Right ventricle myocardium inferior (tissue), 1 donor: Measurements from ENCODE around the gene JAKMIP3. TPM values are rescaled to one million over a fixed set of nuclear protein-coding genes. Genes with fewer than 3 reads are reported as not detected.
"Not testable (repeated sequence)": the region's sequence is repeated elsewhere in the genome, so short reads cannot be mapped to it uniquely, and the experiment has no call there.

Experiments used
- ATAC-seq: fragments of 200-7000 bp; cut with Tn5 transposase; one replicate; pipeline ENCODE4 v1.9.1; 2020; ENCODE audit warnings: mild to moderate bottlenecking, moderate library complexity
- DNase-seq: peaks from one replicate; pipeline ENCODE4 v3.0.0; 2021; ENCODE audit errors: missing footprints
- intact Hi-C: fragments of 100-400 bp; cut with DNase I; formaldehyde crosslinking; loops from one replicate; pipeline ENCODE4 v1.11.0; 2022
- total RNA-seq: library from RNA; stranded (reverse); fragmentation: NEBNext Ultra II Directional; extraction: Animal tissue kit (Norgen Biotek cat#: 25700); gene quantifications from one replicate; pipeline ENCODE4 v1.2.1, GENCODE V29; 2021
- donor health status: DM: no; HTN: yes; CAD: no; lungs with severe emphysema.

The JAKMIP3 gene
- total RNA-seq, 1 donor from 2014 or later, result 1.6 TPM

GRCh38 chr10:132084384-132084783, 18.6 kb downstream of the JAKMIP3 start:
- DNase-seq, ATAC-seq, intact Hi-C loops: not testable (repeated sequence)

GRCh38 chr10:132093236-132093635, 27.5 kb downstream of the JAKMIP3 start:
- ATAC-seq, intact Hi-C loops, DNase-seq: not testable (repeated sequence)

GRCh38 chr10:132094581-132095234, 29.0 kb downstream of the JAKMIP3 start:
- ATAC-seq (no peak), DNase-seq (no peak)
- intact Hi-C loops, result no loop called here

- ATAC-seq, result no peak
- no peak for DNase-seq
- intact Hi-C loops, result no loop called here
These were observed 29.8 kb downstream of the JAKMIP3 start for GRCh38 chr10:132095403-132096113.

- intact Hi-C loops, result no loop called here
- DNase-seq (no peak), ATAC-seq (peak; percentile 75)
These were observed 30.5 kb downstream of the JAKMIP3 start for GRCh38 chr10:132096223-132096622.

DNA sequence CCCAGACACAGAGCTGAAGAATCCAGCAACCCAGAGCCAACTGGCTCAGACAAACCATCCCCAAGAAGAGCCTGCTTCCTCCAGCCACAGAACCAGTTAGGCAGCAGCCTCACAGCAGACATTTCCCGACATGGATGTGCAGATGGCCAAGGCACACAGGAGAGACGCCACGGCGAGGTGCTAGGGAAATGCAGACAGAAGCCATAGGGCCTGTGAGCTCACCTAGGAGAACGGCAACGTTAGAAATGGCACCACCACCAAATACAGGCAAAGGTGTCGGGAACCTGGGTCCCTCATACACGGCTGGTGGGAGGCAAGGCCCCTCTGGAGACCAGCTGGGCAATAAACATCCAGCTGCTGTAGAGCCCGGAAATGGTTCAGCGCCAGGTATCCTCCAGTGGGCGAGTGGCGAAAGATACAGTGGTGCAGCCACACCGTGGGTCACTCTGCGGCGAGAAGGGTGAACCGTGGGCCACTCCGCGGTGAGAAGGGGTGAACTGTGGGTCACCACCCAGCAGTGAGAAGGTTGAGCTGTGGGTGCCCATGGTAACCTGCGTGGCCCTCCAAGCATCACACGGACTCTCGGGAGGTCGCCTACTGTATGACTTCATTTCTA, 31.2 kb downstream of the JAKMIP3 start:
- ATAC-seq, result no peak
- intact Hi-C loops, result no loop called here
- no peak for DNase-seq

DNA sequence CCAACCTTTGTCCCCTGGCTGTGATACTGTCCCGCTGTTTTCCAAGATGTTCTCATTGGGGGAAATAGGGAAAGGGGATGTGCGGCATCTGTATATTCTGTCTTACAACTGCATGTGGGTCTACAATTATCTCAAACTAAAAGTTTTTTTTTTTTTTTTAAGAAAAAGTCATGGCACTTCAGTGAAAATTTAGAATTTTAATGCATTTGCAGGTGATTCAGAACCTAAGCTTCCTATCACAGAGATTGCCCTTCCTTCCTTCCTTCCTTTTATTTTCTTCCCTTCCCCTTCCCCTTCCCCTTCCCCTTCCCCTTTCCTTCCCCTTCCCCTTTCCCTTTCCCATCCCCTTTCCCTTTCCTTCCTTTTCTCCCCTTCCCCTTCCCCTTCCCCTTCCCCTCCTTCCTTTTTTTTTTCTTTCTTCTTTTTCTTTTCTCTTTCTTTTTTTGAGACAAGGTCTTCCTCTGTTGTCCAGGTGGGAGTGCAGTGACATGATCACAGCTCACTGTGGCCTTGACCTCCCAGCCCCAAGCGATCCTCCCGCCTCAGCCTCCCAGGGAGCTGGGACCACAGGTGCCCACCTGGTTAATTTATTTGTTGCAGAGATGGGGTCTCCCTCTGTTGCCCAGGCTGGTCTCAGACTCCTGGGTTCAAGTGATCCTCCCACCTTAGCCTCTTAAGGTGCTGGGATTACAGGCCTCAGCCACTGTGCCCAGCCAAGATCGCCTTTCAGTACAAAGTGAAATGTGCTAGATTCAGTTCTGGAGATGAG, 32.0 kb downstream of the JAKMIP3 start:
- intact Hi-C loops, result no loop called here
- ATAC-seq (no peak), DNase-seq (no peak)

DNA sequence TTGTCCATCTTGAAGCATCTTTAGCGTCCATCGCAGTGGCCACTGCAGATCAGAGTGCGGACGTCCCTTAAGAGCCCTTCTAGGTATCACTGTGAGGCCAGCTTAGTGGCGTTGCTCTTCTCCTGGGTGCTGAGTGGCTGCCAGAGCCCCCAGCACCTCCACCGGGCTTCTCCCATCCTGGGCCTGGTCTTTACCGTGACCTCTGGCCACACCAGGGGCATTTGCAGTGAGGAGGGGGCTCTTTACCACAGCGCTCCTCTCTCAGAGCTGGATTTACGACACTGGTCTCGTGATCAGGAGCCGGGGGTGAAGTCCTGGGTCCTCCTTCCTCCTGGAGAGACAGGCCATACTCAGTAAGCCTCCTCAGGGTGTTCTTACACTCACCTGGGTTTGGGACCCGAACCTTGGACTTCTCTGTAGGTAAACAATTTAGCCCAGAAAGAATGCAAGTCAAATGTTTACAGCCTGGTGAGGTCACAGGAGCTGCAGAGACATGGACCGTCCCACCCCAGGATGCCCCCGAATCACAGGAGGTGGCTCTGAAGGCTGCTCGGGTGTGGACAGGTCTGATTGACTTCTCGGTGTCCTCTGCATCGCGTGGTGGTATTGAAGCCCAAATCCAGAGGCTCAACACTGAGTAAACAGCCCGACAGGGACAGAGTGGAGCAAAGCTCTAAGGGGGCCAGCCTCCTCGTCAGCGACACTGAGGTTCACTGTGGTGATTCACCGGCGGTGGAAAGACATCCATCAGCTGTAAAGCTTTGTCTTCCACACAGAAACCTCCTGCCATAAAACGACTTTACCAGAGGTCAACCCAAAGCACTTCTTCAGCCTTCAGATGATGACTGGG, 33.0 kb downstream of the JAKMIP3 start:
- ATAC-seq (no peak), DNase-seq (no peak)
- intact Hi-C loops, result no loop called here

DNA sequence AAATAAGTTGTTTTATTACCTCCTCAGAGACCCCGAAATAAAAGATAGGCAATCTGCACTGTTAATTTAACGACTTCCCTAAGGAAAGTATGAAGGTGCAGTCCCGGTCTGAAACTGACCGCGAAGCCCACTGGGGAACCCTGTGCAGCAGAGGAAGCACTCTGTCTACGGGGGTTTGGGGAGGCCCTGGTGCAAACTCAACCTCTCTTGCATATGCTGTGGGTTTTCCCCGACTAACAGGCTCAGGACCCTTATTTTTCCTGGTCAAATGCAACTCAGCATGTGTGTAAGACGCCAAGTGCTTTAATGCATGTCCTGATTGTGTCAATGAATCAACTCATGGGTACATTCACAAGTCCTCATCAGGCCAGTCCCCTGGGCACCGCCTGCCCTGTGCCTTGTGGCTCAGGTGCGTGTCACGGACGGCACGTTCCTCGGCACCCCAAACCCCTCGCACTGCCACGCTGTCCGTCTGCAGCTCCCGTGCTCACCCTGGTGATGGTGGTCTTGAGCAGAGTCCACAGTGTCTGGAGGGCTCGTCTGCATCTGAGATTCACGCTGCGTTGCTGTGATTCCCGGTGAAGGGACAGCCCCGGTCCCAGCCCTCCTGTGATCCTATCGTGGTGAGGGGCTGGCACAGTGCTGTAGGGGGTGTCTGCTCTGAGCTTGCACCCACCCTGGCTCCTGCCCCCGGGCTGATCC, 33.8 kb downstream of the JAKMIP3 start:
- ATAC-seq (no peak), DNase-seq (no peak)
- intact Hi-C loops, result no loop called here

GRCh38 chr10:132100091-132100481, 34.3 kb downstream of the JAKMIP3 start:
- DNase-seq (no peak), ATAC-seq (no peak)
- intact Hi-C loops, result no loop called here

DNA sequence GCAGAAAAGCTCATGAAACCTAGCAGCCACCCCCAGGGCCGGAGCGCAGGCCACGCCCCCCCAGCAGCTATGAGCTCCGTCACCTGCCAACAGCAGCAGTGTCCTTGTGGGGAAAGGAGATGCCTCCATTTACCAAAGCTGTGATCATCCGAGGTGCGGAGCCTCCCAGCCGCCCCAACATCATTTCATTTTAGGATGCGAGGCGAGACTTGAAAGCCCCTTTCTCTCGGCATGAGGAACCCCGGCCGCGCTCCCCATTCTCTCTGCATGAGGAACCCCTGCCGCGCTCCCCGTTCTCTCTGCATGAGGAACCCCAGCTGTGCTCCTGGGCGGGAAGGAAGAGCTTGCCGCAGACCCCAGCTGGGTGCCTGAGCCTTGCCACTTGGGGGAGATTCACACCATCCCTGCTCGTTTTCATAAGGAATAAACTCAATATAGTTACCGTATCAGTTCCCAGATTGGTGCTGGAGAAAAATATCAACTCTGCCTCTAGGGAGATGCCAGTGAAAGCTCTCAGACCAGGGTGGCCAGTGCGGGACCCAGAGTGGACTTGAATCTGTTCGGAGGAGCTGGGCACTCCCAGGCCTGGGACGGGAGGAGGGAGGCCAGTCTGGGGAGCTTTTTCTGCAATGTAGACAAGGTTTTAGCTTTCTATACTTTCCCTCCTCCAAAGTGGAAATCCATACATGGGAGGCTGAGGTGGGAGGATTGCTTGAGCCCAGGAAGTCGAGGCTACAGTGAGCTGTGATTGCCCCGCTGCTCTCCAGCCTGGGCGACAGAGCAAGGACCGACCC, 35.0 kb downstream of the JAKMIP3 start:
- intact Hi-C loops, result no loop called here

DNA sequence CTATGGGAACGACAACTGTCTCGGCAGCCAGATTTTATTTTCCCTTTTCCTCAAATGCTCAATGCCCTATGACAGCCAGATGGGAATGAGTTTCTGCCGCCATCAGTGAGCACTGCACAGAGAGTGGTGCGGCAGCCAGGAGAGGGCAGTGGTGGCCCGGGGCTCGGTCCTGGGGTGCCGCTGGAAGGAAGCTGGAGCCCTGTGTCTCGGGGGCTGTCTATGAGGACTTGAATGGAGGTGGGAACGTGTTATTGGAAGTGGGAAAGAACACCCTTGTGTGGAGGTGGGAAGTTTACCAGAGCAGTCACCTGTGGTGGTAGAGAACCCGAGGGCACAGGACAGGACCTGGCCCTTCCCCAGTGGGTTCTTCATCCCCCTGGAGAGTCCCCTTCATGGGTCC, 35.8 kb downstream of the JAKMIP3 start:
- no peak for ATAC-seq
- no peak for DNase-seq
- intact Hi-C loops, result no loop called here

More for the DNA sequence above, 35.0 kb downstream of the JAKMIP3 start:
- DNase-seq (no peak), ATAC-seq (no peak)

- DNase-seq (no peak), ATAC-seq (no peak)
- intact Hi-C loops, result no loop called here
These were observed 36.4 kb downstream of the JAKMIP3 start for GRCh38 chr10:132102071-132102716.

DNA sequence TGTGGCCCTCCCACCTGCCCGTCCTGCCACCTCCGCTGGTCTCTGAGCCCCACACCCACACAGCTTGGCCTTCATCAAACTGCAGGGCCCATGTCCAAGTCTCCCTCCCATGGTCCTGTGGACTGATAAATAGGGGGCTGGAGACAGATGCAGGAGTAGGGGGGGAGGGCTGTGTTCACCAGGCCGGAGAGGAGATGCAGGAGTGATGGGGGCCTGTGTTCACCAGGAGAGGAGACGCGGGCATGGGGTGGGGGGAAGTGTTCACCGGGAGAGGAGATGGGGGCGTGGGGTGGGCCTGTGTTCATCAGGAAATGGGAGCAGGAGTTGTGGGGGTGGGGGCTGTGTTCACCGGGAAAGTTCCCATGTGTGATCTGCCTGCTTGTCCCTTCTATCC, 37.0 kb downstream of the JAKMIP3 start:
- DNase-seq (no peak), ATAC-seq (no peak)
- intact Hi-C loops, result no loop called here

DNA sequence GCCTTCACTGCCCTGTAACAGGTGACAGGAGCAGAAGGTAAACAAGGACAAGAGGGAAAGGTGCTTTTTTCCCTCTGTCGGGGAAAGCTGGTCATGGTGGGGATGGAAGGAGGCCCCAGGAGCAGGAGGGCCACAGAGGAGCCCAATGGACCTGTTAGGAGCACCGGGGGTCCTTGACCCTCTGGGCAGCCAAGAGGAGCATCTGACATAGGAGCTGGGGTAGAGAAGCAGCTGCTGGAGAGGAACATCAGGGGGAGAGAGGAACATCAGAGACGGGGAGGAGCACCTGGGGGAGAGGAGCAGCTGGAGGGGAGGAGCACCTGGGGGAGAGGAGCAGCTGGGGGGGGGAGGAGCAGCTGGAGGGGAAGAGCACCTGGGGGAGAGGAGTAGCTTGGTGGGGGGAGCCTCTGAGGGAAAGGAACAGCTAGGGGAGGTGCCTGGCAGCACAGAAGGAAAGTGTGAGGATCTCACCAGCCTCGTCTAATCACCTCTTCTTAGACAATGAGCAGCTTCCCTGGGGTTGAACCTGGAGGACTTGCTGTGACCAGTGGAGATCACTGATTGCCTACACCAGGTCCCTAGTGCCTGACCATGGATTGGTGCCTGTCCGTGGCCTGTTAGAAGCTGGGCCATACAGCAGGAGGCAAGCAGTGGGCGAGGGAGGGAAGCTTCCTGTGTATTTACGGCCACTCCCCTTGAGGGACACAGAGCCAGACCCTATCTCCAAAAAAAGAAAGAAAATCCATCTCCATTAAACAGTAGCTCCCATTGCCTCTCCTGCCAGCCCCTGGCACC, 37.6 kb downstream of the JAKMIP3 start:
- no peak for ATAC-seq
- intact Hi-C loops, result no loop called here
- no peak for DNase-seq

DNA sequence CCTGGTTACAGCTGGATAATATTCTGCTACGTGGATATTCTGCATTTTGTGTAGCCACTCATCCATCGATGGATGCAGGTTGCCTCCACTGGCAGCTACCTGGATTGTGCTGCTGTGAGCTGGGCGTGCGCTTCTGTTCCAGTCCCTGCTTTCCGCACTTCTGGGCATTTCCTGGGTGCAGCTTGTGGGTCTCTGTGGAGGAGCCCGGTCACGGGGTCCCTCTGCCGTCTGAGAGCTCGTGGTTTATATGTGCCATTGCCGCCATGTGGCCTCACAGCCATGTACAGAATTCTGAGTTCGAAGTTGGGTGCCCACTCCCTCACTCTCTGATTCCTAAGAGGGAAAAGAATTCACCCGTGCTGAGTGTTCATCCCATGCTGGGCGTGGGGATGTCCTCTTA, 38.3 kb downstream of the JAKMIP3 start:
- intact Hi-C loops, result no loop called here
- DNase-seq, result no peak
- ATAC-seq, result no peak
